Activated gamma-delta T cell (primary cell): Measurements from ENCODE around the gene AKAP1.

Experiments
- DNase-seq: peaks from one replicate; lab custom pipeline; 2025; lab: John Stamatoyannopoulos, UW
- total RNA-seq, 2 donors: gene quantifications; one replicate each; lab custom pipeline; 2026; lab: John Stamatoyannopoulos, UW

Gene AKAP1
- total RNA-seq = 30.9 to 42.9 reads per million in 2 donors

GRCh38 chr17:57084802-57085447, at the start of gene AKAP1:
Gene AKAP1, plus strand, starts transcription at chr17:57085246. Its CDS starts 20,219 bp downstream, at chr17:57105465.
- DNase-seq = peak; percentile 95

DNA sequence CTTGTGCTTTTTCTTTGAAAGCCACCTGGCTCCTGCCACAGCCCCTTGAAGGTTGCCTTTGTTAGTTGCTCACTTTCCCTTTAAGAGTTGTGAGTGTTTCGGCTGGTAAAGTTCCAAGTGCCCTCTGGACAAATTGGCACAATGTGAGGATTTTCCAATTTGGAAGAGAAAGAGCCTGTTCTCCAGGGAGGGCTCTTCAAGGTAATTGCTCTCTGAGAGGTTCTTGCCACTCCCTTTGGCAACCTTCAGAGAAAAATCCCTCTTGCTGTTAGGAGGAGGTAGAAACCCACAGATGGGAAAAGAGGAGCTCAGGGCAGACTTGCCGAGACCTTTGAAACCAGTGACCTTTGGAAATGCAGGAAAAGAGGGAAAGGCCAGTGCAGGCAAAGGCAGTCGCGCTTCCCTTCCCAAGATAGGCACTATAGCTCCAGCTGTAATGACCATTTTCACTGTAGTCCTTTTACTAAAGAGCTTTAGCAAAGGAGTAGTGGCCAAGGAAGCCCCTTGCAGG, 49.0 kb upstream of the AKAP1 start:
- DNase-seq = no peak

DNA sequence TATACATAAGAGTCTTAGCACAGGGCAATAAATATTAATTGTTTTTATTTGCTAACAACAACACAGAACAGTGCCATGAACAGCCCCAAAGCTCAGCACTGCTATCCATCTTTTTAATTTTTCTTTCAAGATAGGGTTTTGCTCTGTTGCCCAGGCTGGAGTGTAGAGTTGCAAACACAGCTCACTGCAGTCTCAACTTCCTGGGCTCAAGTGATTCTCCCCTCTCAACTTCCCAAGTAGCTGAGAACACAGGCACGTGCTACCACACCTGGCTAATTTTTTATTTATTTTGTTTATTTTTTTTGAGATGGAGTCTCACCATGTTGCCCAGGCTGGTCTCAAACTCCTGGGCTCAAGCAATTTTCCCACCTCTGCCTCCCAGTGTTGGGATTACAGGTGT, 47.6 kb upstream of the AKAP1 start:
- no peak for DNase-seq

DNA sequence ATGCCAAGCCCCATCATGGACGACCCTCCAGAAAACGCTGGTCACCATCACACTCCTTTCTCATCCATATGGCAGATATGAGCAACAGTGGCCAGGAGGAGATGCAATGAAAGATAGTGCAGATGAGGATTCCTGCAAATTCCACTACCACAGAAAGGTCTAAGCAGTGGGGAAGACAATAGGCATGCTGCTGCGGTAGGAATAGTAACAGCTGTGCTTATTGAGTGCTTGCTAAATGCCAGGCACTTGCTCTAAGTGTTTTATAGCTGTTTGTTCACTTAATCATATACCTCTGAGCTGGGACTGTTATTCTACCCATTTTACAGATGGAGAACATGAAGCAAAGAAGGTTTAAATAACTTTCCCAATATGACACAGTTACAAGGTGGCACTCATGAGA, 46.6 kb upstream of the AKAP1 start:
- no peak for DNase-seq

DNA sequence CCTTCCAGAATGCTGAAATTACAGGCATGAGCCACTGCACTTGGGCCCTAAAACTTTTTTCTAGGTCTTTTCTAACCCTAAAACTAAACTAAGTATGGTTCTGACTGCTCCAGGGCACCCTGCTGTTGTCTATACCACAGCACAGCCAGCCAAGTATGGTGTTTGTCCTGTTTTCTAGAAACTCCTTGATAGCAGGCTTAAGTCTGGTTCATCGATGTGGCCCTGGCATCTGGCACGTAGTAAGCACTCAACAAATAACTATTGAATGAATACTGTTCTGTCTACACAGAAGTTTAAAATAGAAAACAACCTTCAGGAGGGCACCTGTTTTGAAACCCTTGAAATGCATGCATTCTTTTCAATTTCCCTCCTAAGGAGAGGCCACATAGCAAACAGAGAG, 44.5 kb upstream of the AKAP1 start:
- DNase-seq = no peak

GRCh38 chr17:57043276-57043675, 41.8 kb upstream of the AKAP1 start:
- DNase-seq = no peak

GRCh38 chr17:57044976-57045867, 39.8 kb upstream of the AKAP1 start:
- no peak for DNase-seq

DNA sequence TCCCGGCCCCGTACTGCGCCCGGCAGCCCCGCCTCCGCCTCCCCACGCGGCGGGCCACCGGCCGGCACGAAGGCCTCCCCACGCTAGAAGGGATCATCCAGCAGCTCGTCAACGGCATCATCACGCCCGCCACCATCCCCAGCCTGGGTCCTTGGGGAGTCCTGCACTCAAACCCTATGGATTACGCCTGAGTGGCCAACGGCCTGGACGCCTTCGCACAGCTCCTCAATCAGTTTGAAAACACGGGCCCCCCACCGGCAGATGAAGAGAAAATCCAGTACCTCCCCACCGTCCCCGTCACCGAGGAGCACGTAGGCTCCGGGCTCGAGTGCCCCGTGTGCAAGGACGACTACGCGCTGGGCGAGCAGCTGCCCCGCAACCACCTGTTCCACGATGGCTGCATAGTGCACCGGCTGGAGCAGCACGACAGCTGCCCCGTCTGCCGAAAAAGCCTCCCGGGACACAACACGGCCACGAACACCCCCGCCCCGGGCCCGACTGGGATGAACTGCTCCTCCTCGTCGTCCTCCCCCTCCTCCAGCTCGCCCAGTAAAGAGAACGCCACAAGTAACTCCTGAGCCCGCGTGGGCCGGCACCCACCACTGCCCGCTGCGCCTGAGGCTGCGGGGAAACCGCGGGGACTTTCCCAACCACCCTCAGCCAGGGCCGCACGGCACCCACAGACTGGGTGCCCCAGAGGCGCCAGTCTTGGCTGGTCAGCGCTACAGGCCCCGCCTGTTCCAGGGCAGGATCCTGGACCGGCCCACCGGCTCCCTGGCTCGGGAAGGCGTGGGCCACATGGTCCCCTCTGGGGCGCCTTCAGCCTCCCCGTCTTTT, 39.0 kb upstream of the AKAP1 start:
- DNase-seq = peak; percentile 31

DNA sequence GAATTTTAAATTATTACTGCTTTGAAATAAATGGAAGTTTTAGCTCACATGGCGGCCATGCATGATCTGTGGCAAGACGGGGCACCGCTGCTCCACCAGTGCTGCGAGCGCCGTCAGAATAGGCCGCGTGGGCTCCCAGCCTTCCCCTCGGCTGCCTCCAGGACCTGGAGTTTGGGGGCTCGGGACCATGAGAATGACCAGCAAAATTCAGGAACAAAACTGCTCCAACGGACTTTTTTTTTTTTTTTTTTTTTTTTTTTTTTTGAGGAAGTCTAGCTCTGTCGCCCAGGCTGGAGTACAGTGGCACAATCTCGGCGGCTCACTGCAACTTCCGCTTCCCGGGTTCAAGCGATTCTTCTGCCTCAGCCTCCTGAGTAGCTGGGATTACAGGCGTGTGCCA, 38.3 kb upstream of the AKAP1 start:
- no peak for DNase-seq

DNA sequence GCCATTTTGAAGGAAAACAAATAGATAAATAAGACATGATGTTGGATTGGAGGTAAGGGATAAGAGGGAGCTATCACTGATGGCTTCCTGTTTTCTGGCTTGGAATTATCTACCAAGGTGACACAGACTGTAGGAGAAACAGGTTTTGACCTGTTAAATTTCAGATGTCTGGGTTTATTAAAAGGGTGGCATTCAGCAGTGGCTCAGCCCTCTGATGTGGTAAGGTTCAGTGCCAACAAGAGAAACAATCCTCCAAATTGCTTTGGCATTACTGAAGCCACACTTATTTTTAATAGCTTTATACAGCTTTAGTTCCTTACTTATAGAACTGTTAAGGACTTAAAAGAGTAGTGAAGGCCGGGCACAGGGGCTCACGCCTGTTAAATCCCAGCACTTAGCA, 37.0 kb upstream of the AKAP1 start:
- DNase-seq = no peak

DNA sequence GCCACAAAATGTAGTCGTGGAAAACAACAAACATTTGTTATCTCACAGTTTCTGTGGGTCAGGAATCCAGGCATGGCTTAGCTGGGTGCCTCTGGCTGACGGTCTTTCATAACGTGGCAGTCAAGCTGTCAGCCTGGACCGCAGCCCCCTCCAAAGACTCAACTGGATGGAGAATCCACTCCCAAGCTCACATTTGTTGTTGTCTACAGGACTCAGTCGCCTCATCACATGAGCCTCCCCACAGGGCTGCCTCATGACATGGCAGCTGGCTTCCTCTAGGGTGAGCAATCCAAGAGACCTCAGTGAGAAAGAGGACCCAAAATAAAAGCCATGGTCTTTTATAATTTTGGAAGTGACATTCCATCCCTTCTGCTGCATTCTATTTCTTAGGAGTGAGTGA, 34.7 kb upstream of the AKAP1 start:
- no peak for DNase-seq

DNA sequence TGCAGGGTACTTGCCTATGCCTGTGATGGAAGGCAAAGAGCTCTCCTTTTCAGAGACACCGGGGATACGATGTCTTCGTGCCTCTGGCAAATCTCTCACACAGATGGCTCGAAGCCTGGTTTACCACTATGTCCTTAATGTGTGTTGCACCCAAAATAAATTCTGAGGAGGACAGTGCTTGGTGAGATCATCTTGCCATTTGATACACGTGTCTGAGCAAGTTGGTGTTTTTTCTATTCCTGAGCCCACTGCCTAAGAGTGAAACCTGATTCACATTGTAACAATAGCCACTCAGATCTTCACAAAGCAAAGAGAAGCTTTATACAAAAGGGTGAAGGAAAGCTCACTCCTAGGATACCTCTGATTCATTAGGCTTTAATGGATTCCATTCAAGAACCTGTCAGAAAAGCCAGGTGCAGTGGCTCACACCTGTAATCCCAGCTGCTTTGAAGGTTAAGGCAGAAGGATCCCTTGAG, 33.1 kb upstream of the AKAP1 start:
- DNase-seq = no peak

- DNase-seq = no peak
Measured at GRCh38 chr17:57062865-57063264, 22.2 kb upstream of the AKAP1 start.

- DNase-seq = no peak
Measured at GRCh38 chr17:57067162-57067561, 17.9 kb upstream of the AKAP1 start.

- no peak for DNase-seq
Measured at GRCh38 chr17:57067781-57068180, 17.3 kb upstream of the AKAP1 start.

- DNase-seq = no peak
Measured at GRCh38 chr17:57068222-57068658, 16.8 kb upstream of the AKAP1 start.

- no peak for DNase-seq
Measured at GRCh38 chr17:57068707-57069106, 16.3 kb upstream of the AKAP1 start.

GRCh38 chr17:57071991-57072944, 12.8 kb upstream of the AKAP1 start:
- DNase-seq = no peak

DNA sequence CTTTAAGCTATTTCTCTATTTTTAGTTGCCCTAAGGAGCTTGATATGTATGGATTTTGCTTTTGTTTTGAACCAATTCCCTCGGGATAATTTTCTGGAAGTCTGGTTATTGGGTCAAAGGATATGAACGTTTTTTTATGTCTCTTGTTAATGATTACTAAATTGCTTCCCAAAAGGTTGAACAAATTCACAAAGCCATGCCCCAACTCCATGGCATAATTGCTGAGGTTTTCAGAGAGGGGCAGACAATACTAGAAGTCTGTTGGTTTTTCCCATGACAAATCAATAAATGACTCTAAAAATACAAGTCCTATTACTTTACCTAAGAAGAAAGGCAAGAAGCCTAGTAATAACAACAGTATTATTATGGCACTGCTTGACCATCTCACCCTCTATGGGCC, 11.4 kb upstream of the AKAP1 start:
- DNase-seq = no peak

- no peak for DNase-seq
Measured at GRCh38 chr17:57075193-57075592, 9.9 kb upstream of the AKAP1 start.

- DNase-seq = no peak
Measured at GRCh38 chr17:57075785-57076184, 9.3 kb upstream of the AKAP1 start.
